ENCODE data around the gene KRT78. TPM values are rescaled to one million over a fixed set of nuclear protein-coding genes. Genes with fewer than 3 reads are reported as not detected.

The KRT78 gene
- total RNA-seq, 1 experiment from 2014 or later, result not detected

DNA sequence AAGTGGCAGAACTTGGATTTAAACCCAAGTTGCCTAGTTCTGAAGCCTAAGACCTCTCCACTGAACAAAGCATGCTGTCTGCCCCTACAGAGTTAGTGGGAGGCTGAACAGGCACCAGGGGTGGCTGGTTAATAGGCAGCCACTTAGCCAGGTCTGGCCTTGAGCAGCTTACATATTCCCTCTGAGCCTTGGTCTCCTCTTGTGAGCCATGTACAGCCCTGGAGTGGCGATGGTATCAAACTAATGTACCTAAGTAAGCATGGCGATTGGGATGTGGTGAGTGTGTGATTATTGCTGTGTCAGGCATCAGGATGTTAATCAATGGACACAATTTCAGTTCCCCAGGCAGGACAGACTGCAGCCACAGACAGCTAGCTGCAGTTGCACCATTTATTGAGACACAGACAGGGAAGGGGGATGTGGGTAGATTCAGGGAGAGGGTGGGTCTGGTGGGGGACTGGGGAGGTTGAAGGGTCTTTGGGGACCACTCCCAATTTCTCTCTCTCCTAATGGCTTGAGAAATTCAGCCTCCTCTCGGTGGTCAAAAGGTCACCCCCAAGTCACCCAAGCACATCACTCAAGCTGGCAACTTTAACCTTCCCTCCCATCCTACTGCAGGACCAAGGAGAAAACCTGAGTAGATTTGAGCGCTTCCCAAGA lies 27.6 kb downstream of the KRT78 start:
- TF ChIP-seq SMAD3 (CRISPR knock-in tag; IDR thresholded peaks at IDR 0.05; ENCODE audit: borderline replicate concordance) (no peak), MYBL2 (CRISPR knock-in tag; IDR thresholded peaks at IDR 0.05) (no peak), NFATC4 (CRISPR knock-in tag; IDR thresholded peaks at IDR 0.05) (no peak), CTCF (IDR thresholded peaks at IDR 0.05) (no peak), HMGA2 (CRISPR knock-in tag; IDR thresholded peaks at IDR 0.05) (no peak), USF1 (CRISPR knock-in tag; IDR thresholded peaks at IDR 0.05) (no peak), EMX1 (CRISPR knock-in tag; IDR thresholded peaks at IDR 0.05) (no peak), ELF4 (CRISPR knock-in tag; IDR thresholded peaks at IDR 0.05; ENCODE audit: low read depth) (no peak), ESRRA (CRISPR knock-in tag; IDR thresholded peaks at IDR 0.05; ENCODE audit: borderline replicate concordance) (no peak), IRF2 (CRISPR knock-in tag; IDR thresholded peaks at IDR 0.05; ENCODE audit: borderline replicate concordance, low read depth) (no peak), NR1H2 (CRISPR knock-in tag; IDR thresholded peaks at IDR 0.05) (no peak), PRDM15 (CRISPR knock-in tag; IDR thresholded peaks at IDR 0.05) (no peak), ZNF121 (CRISPR knock-in tag; IDR thresholded peaks at IDR 0.05) (no peak), SOX15 (CRISPR knock-in tag; IDR thresholded peaks at IDR 0.05) (no peak), ZMAT4 (CRISPR knock-in tag; IDR thresholded peaks at IDR 0.05) (no peak), FOXK1 (CRISPR knock-in tag; IDR thresholded peaks at IDR 0.05) (no peak)
- TF ChIP-seq, protein P1, sequence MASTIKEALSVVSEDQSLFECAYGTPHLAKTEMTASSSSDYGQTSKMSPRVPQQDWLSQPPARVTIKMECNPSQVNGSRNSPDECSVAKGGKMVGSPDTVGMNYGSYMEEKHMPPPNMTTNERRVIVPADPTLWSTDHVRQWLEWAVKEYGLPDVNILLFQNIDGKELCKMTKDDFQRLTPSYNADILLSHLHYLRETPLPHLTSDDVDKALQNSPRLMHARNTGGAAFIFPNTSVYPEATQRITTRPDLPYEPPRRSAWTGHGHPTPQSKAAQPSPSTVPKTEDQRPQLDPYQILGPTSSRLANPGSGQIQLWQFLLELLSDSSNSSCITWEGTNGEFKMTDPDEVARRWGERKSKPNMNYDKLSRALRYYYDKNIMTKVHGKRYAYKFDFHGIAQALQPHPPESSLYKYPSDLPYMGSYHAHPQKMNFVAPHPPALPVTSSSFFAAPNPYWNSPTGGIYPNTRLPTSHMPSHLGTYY (CRISPR knock-in tag; IDR thresholded peaks at IDR 0.05), result no peak
- CTCF ChIA-PET, result interaction anchor here (0.8 to 1.7 kb wide), 5 partner anchors 15 to 129 kb away, joined by 3 to 4 read pairs (median 3); no protein-coding TSS in a partner anchor

GRCh38 chr12:52820521-52820920 lies 28.3 kb downstream of the KRT78 start:
- Mint-ChIP-seq H3K4me3 (no peak overlapping the region), H3K4me1 (no peaks in the 10 kb centered on the region), H3K27ac (peak overlapping the region; percentile 31; the same call in 1 of the 2 replicates), H3K27me3 (ENCODE audit: low read depth) (no peaks in the 10 kb centered on the region), H3K36me3 (no peaks in the 10 kb centered on the region), H3K9me3 (no peaks in the 10 kb centered on the region)
- DNase-seq (ENCODE audit: low spot score) (no peak), ATAC-seq (no peak)
- ChIA-PET CTCF (interaction anchor here (1.3 to 1.7 kb wide), 3 partner anchors 15 to 59 kb away, joined by 3 to 6 read pairs (median 4); no protein-coding TSS in a partner anchor), POLR2A (no interaction called here)
- TF ChIP-seq MAX (CRISPR knock-in tag; IDR thresholded peaks at IDR 0.05) (no peak), ZMAT4 (CRISPR knock-in tag; IDR thresholded peaks at IDR 0.05) (no peak), FOXP1 (CRISPR knock-in tag; IDR thresholded peaks at IDR 0.05; ENCODE audit: borderline replicate concordance) (no peak), GRHL2 (CRISPR knock-in tag; IDR thresholded peaks at IDR 0.05; ENCODE audit: insufficient replicate concordance, severe bottlenecking) (no peak), ZBTB21 (CRISPR knock-in tag; IDR thresholded peaks at IDR 0.05; ENCODE audit: borderline replicate concordance) (no peak), ZNF121 (CRISPR knock-in tag; IDR thresholded peaks at IDR 0.05) (no peak)

More for the DNA sequence above, 27.6 kb downstream of the KRT78 start:
- Mint-ChIP-seq H3K27me3 (ENCODE audit: low read depth) (no peaks in the 10 kb centered on the region), H3K36me3 (no peaks in the 10 kb centered on the region), H3K4me1 (no peaks in the 10 kb centered on the region), H3K27ac (no peak overlapping the region; the same call in 1 of the 2 replicates), H3K4me3 (no peak overlapping the region), H3K9me3 (no peaks in the 10 kb centered on the region)
- POLR2A ChIA-PET, result interaction anchor here (0.6 kb wide), 1 partner anchor 39 kb away, joined by 8 read pairs; no protein-coding TSS in a partner anchor
- DNase-seq (ENCODE audit: low spot score), result no peak
- no peak for ATAC-seq

Measured in WTC11 (cell line).